ENCODE measurements around the gene DIPK1C. TPM values are rescaled to one million over a fixed set of nuclear protein-coding genes. Genes with fewer than 3 reads are reported as not detected.

DIPK1C gene
- total and polyA plus RNA-seq, 2 experiments from 2014 or later = 0.07 TPM; not detected in 1

DNA sequence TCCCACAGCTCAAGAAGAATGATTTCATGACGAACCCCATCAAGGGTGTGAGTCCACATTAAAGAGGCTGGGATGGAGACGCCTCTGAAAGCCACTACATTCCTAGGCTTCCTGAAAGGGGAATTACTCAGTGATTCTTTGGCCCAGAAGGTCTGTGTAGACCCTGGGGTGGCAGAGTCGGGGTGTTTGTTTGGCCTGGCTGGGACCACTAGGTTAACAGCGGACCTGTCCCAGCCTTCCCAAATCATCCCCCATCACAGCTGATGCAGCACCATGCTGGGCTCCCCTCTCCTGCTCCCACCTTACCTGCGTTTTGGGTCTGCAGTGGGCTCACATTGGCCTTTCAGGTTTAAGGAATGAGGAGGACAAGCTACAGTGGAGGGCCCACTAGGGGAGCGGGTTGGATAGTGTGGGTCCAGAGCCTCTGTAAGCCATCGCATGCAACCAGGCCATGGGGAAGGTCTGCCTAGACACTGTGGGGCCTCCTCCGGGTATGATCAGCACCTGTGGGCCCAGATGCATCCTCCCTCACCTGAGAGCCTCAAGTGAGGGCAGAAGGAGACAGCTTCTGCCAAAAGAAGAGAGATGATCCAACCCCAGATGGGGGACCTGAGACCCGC, 16.2 kb downstream of the DIPK1C start (continued):
- TF ChIP-seq, protein P1, sequence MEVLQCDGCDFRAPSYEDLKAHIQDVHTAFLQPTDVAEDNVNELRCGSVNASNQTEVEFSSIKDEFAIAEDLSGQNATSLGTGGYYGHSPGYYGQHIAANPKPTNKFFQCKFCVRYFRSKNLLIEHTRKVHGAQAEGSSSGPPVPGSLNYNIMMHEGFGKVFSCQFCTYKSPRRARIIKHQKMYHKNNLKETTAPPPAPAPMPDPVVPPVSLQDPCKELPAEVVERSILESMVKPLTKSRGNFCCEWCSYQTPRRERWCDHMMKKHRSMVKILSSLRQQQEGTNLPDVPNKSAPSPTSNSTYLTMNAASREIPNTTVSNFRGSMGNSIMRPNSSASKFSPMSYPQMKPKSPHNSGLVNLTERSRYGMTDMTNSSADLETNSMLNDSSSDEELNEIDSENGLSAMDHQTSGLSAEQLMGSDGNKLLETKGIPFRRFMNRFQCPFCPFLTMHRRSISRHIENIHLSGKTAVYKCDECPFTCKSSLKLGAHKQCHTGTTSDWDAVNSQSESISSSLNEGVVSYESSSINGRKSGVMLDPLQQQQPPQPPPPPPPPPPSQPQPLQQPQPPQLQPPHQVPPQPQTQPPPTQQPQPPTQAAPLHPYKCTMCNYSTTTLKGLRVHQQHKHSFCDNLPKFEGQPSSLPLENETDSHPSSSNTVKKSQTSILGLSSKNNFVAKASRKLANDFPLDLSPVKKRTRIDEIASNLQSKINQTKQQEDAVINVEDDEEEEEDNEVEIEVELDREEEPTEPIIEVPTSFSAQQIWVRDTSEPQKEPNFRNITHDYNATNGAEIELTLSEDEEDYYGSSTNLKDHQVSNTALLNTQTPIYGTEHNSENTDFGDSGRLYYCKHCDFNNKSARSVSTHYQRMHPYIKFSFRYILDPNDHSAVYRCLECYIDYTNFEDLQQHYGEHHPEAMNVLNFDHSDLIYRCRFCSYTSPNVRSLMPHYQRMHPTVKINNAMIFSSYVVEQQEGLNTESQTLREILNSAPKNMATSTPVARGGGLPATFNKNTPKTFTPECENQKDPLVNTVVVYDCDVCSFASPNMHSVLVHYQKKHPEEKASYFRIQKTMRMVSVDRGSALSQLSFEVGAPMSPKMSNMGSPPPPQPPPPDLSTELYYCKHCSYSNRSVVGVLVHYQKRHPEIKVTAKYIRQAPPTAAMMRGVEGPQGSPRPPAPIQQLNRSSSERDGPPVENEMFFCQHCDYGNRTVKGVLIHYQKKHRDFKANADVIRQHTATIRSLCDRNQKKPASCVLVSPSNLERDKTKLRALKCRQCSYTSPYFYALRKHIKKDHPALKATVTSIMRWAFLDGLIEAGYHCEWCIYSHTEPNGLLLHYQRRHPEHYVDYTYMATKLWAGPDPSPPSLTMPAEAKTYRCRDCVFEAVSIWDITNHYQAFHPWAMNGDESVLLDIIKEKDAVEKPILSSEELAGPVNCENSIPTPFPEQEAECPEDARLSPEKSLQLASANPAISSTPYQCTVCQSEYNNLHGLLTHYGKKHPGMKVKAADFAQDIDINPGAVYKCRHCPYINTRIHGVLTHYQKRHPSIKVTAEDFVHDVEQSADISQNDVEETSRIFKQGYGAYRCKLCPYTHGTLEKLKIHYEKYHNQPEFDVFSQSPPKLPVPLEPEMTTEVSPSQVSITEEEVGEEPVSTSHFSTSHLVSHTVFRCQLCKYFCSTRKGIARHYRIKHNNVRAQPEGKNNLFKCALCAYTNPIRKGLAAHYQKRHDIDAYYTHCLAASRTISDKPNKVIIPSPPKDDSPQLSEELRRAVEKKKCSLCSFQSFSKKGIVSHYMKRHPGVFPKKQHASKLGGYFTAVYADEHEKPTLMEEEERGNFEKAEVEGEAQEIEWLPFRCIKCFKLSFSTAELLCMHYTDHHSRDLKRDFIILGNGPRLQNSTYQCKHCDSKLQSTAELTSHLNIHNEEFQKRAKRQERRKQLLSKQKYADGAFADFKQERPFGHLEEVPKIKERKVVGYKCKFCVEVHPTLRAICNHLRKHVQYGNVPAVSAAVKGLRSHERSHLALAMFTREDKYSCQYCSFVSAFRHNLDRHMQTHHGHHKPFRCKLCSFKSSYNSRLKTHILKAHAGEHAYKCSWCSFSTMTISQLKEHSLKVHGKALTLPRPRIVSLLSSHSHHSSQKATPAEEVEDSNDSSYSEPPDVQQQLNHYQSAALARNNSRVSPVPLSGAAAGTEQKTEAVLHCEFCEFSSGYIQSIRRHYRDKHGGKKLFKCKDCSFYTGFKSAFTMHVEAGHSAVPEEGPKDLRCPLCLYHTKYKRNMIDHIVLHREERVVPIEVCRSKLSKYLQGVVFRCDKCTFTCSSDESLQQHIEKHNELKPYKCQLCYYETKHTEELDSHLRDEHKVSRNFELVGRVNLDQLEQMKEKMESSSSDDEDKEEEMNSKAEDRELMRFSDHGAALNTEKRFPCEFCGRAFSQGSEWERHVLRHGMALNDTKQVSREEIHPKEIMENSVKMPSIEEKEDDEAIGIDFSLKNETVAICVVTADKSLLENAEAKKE (CRISPR knock-in tag; IDR thresholded peaks at IDR 0.05) = no peak
- TF ChIP-seq, protein P2, sequence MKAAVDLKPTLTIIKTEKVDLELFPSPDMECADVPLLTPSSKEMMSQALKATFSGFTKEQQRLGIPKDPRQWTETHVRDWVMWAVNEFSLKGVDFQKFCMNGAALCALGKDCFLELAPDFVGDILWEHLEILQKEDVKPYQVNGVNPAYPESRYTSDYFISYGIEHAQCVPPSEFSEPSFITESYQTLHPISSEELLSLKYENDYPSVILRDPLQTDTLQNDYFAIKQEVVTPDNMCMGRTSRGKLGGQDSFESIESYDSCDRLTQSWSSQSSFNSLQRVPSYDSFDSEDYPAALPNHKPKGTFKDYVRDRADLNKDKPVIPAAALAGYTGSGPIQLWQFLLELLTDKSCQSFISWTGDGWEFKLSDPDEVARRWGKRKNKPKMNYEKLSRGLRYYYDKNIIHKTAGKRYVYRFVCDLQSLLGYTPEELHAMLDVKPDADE (IDR thresholded peaks at IDR 0.05) = no peak
- TF ChIP-seq JUNB (IDR thresholded peaks at IDR 0.05; ENCODE audit: unreplicated experiment) (no peak), EZH2phosphoT487 (IDR thresholded peaks at IDR 0.05; ENCODE audit: unreplicated experiment) (no peak), CREB1 (CRISPR knock-in tag; IDR thresholded peaks at IDR 0.05; ENCODE audit: low read depth) (no peak), ZNF114 (CRISPR knock-in tag; IDR thresholded peaks at IDR 0.05) (no peak), NANOG (IDR thresholded peaks at IDR 0.05; ENCODE audit: borderline replicate concordance) (no peak)

DNA sequence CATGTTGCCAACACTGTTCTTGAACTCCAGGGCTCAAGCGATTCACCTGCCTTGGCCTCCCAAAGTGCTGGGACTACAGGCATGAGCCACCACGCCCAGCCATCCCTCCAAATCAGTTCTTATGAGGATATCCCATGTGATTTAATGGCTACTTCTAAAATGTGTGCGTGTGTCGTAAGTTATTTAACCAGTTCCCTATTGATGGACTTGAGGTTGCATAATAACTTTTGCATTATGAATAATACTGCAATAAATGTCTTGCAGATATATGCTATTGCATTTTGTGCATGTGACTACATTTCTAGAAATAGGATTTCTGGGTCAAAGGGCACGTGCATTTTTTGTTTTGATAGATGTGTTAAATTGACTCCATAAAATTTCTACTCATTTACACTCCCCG, 19.0 kb downstream of the DIPK1C start:
- no peak for DNase-seq (ENCODE audit: low spot score)
- Histone ChIP-seq H3K4me2 (no peak overlapping the region), H3K27me3 (ENCODE audit: insufficient read depth) (no peaks in the 10 kb centered on the region), H3K27ac (ENCODE audit: low read depth) (no peak overlapping the region), H3K9me2 (ENCODE audit: insufficient read depth) (0 out of 2 replicates have a peak, but pooled peaks cover 4% of the 10 kb centered on the region), H3K36me3 (ENCODE audit: insufficient read depth) (no peaks in the 10 kb centered on the region; the same call in 1 of the 2 replicates), H3F3A (replicated peaks; ENCODE audit: low read depth) (no peaks in the 10 kb centered on the region), H3K4me3 (no peak overlapping the region), H3K79me2 (replicated peaks; ENCODE audit: insufficient read depth) (no peaks in the 10 kb centered on the region), H2AFZ (no peak overlapping the region), H4K20me1 (replicated peaks; ENCODE audit: insufficient read depth) (no peaks in the 10 kb centered on the region), H3K4me1 (ENCODE audit: insufficient read depth) (no peaks in the 10 kb centered on the region)
- no peak overlapping the region for H3K27ac Mint-ChIP-seq
- H3K4me3 Mint-ChIP-seq = no peak overlapping the region
- ATAC-seq = no peak
- H3K9me3 Mint-ChIP-seq = no peaks in the 10 kb centered on the region
- no peaks in the 10 kb centered on the region for H3K36me3 Mint-ChIP-seq (ENCODE audit: low read depth)
- H3K27me3 Mint-ChIP-seq (ENCODE audit: insufficient read depth, low read depth, poor library complexity) = peaks cover 6% of the 10 kb centered on the region
- H3K4me1 Mint-ChIP-seq = peaks cover 17% of the 10 kb centered on the region
- TF ChIP-seq ZNF114 (CRISPR knock-in tag; IDR thresholded peaks at IDR 0.05) = no peak
- TF ChIP-seq, protein P3, sequence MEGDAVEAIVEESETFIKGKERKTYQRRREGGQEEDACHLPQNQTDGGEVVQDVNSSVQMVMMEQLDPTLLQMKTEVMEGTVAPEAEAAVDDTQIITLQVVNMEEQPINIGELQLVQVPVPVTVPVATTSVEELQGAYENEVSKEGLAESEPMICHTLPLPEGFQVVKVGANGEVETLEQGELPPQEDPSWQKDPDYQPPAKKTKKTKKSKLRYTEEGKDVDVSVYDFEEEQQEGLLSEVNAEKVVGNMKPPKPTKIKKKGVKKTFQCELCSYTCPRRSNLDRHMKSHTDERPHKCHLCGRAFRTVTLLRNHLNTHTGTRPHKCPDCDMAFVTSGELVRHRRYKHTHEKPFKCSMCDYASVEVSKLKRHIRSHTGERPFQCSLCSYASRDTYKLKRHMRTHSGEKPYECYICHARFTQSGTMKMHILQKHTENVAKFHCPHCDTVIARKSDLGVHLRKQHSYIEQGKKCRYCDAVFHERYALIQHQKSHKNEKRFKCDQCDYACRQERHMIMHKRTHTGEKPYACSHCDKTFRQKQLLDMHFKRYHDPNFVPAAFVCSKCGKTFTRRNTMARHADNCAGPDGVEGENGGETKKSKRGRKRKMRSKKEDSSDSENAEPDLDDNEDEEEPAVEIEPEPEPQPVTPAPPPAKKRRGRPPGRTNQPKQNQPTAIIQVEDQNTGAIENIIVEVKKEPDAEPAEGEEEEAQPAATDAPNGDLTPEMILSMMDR (conservative IDR thresholded peaks at IDR 0.05; ENCODE audit: low read depth in 2 of 2) = no peak
- TF ChIP-seq EZH2phosphoT487 (IDR thresholded peaks at IDR 0.05; ENCODE audit: unreplicated experiment) = no peak
- TF ChIP-seq NANOG (IDR thresholded peaks at IDR 0.05; ENCODE audit: borderline replicate concordance) = no peak
- no peak for TF ChIP-seq POLR2AphosphoS5 (IDR thresholded peaks at IDR 0.05; ENCODE audit: low read depth)
- no peak for TF ChIP-seq ZNF331 (CRISPR knock-in tag; IDR thresholded peaks at IDR 0.05; ENCODE audit: low read depth)
- no peak for TF ChIP-seq EZH2 (IDR thresholded peaks at IDR 0.05; ENCODE audit: low read depth, unreplicated experiment)
- TF ChIP-seq, protein P4, sequence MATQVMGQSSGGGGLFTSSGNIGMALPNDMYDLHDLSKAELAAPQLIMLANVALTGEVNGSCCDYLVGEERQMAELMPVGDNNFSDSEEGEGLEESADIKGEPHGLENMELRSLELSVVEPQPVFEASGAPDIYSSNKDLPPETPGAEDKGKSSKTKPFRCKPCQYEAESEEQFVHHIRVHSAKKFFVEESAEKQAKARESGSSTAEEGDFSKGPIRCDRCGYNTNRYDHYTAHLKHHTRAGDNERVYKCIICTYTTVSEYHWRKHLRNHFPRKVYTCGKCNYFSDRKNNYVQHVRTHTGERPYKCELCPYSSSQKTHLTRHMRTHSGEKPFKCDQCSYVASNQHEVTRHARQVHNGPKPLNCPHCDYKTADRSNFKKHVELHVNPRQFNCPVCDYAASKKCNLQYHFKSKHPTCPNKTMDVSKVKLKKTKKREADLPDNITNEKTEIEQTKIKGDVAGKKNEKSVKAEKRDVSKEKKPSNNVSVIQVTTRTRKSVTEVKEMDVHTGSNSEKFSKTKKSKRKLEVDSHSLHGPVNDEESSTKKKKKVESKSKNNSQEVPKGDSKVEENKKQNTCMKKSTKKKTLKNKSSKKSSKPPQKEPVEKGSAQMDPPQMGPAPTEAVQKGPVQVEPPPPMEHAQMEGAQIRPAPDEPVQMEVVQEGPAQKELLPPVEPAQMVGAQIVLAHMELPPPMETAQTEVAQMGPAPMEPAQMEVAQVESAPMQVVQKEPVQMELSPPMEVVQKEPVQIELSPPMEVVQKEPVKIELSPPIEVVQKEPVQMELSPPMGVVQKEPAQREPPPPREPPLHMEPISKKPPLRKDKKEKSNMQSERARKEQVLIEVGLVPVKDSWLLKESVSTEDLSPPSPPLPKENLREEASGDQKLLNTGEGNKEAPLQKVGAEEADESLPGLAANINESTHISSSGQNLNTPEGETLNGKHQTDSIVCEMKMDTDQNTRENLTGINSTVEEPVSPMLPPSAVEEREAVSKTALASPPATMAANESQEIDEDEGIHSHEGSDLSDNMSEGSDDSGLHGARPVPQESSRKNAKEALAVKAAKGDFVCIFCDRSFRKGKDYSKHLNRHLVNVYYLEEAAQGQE (IDR thresholded peaks at IDR 0.05; ENCODE audit: unreplicated experiment) = no peak
